HS-5 (cell line): Measurements from ENCODE around the gene PIGN.
"Not testable (repeated sequence)": the region's sequence is repeated elsewhere in the genome, so short reads cannot be mapped to it uniquely, and the experiment has no call there.

Experiments
- DNase-seq: peaks from one replicate; pipeline ENCODE4 v3.0.0-alpha.2; 2012; ENCODE audit warnings: low read depth

Gene PIGN

DNA sequence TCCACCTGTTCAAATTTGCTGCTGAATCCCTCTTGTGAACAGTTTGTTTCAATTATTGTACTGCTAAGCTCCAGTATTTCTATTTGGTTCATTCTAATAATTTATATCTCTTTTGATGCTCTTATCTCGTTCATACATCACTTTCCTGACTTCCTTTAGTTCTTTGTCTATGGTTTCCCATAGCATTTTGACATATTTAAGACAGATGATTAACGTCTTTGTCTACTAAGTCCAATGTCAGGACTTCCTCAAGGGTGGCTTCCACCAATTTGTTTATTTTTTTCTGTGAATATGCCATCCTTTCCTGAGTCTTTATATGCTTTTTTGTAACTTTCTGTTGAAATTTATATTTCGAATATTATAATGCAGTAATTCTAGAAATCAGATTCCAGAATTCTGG, 9.6 kb downstream of the PIGN start:
- no peak for DNase-seq

DNA sequence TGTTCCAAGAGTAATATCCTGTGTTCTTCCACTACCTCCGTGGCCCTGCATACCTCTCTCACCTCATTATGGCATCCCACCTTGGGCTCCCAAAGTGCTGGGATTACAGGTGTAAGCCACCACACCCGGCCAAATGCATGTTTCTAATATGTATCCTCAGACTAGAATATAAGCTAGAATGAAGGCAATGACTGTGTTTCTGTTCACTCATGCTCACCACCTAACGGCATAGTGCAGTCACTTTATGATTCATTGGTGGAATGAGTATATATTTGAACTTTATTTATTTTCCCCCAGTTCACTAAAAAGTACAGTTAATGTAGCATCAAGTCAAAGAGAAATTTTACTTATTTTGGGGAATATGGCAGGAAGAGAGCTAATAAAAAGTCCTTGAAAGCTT, 11.3 kb downstream of the PIGN start:
- DNase-seq: no peak

DNA sequence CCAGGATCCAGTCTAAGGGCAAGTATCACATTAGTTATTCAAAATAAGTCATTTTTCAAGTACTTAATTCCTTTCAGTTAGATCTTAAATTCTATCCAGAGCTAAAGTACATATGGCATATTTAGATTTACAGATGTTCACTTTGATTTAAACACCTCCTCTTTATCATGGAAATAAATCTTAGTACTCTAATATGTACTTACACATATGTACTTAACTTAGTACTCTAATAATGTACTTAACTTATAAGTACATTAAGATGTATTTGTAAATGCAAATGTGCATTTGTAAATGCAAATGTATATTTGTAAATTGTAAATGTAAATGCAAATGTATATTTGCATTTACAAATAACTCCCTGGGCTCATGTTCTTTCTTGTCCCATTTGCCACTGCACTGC, 14.6 kb downstream of the PIGN start:
- no peak for DNase-seq

DNA sequence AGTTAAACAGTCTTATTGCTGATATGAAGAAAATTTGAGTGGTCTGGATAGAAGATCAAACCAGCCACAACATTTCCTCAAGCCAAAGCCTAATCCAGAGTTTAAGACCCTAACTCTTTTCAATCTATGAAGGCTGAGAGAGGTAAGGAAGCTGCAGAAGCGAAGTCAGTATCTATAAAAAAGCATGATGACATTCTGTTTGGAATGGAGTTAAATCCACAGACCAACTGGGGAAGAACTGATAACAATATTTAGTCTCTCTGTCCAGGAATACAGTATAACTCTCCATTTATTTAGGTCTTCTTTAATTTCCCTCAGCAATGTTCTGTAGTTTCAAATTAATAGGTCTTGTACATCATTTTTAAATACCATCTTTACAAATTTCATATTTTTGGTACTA, 16.0 kb downstream of the PIGN start:
- DNase-seq: no peak

DNA sequence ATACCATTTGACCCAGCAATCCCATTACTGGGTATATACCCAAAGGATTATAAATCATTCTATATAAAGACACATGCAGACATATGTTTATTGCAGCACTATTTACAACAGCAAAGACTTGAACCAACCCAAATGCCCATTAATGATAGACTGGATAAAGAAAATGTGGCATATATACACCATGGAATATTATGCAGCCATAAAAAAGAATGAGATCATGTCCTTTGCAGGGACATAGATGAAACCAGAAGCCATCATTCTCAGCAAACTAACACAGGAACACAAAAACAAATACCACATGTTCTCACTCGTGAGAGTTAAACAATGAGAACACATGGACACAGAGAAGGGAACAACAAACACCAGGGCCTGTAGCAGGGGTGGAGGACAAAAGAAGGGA, 20.3 kb downstream of the PIGN start:
- not testable (repeated sequence) for DNase-seq

DNA sequence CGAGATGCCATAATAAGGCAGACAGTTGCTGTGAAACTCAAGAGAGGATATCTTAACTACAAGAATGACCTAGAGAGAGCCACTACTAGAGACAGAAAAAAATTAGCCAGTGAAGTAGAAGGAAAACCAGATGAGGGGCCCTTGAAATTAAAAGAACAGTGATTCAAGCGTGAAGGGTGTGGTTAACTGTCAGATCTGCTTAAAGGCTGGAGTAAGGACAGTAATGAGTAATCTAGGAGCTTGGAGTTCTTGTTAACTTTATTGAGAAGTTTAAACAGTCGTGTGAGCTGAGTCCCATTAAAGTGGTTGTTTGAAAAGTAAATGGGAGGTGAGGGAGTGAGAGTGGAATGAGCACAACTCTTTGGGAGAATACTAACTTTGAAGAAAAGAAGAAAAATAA, 21.3 kb downstream of the PIGN start:
- no peak for DNase-seq

DNA sequence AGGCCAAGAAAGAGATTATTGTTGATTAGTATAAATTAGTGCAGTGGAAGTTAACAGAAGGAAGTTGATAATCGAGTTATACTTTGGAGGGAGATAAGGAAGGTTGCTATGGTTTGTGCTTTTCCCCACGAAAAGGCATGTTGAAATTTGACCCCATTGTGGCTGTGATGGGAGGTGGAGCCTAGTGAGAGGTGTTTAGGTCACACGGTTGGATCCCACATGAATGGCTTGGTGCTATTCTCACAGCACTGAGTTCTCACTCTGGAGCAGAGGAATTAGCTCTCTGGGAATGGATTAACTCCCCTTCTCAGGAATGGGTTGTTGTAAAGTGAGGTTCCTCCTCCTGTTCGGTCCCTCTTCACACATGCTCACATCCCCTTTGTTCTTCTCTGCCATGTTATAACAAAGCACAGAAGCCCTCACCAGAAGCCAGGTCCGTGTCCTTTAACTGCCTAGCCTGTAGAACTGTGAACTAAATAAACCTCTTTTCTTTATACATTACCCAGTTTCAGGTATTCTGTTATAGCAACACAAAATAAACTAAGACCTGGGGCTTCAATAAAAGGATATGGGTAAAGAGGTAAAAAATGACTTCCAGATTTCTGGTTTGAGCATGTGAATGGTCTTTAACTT, 21.9 kb downstream of the PIGN start:
- no peak for DNase-seq

DNA sequence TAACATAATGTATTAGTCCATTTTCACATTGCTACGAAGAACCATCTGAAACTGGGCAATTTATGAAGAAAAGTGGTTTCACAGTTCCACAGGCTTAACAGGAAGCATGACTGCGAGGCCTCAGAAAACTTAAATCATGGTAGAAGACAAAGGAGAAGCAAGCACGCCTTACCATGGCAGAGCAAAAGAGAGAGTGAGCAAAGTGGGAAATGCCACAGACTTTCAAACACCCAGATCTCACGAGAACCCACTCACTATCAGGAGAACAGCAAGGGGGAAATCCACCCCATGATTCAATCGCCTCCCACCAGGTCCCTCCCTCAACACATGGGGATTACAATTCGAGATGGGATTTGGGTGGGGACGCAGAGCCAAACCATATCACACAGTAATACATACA, 22.5 kb downstream of the PIGN start:
- DNase-seq: no peak

DNA sequence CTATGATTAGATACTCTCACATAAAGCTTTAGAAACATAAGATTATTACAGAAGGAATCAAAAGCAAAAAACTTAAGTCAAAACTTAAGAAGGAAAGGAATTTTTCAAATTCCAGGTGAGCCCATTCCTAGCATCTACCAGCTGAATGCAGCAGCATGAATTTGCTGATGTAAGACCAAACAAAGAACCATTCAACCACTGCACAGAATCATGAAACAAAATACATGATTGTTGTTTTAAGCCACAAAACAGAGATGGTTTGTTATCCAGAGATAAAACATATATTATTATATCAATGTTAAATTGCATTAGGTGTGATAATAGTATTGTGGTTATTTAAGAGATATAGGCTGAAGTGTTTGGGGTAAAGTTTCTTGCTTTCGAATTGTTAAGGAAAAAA, 29.0 kb downstream of the PIGN start:
- DNase-seq: no peak

DNA sequence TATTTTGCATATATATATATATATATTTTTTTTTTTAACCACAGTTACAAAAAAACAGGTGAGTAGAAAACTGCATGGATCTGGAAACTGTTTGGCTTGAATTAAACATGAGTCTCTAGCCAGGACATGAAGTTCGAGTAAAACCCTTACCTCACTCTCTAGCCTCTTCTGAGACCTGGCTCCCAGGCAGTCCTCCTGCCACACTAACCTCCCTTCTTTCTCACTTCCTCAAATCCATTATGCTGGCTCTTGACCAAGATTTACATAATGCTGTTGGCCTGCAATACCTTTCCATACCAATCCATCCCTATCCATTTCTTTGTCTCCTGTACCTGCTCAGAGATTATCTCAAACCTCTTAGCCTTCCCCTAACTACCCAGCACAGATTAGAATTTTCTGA, 34.0 kb downstream of the PIGN start:
- DNase-seq: no peak

DNA sequence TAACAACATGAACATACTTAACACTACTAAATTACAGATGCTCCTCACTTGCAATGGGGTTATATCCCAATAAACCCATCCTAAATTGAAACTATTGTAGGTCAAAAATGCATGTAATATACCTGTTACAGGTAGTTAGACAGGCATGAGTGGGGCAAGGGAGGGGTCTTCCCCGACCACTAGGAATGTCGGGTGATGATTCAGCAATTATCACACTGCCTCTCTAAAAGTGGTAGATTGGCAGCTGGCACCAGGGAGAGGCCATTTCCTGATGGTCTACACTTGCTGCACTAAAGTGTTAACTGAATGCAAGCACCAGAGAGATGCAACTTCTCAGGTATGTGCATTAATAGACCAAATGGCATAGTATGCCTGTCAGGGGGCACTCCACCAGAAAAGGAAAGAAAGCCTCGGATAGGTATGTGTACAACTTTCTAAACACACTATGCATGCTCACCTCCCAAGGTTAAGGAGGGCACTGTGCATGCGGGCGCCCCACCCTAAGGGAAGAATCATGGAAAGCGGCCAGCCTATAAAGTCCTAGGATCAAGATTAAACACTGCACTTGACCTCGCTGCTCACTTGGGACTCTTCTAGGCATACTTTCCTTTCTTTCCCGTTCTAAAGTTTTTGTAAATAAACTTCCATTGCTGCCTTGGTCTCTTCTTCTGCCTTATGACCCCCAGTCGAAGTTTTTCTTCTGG, 35.6 kb downstream of the PIGN start:
- no peak for DNase-seq

DNA sequence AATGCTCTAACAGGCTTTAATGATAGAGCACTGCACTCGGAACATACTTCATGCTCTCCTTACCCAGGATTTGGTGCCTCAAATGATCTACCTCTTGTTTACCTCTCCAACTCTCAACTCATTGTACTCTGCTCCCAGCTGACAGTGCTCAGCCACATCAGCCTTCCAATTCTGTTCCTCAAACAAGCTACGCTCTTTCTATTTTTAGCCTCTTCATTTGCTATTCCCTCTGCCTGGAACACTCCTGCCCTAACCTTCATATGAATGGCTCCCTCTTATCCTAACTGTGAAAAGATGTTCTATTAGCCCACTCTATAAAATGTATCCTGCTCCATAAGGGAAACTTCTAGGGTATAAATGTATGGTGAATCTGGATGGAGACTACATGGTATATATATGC, 42.5 kb downstream of the PIGN start:
- DNase-seq: no peak

DNA sequence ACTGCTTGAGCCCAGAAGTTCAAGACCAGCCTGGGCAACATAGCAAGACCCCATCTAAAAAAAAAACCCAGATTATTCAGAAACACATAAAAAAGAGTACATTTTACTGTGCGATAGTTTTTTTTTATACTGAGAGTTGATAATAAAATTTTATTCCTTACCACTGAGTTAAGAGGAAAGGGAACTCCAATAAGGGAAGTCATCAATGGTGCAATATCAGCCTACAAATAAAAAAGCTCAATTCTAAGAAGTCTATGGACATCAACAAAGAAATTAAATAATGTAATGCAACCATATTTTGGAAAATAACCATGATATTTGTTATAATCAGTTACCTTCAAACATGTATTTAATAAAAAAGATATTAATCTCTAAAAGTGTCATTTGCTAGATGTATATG, 46.6 kb downstream of the PIGN start:
- no peak for DNase-seq

DNA sequence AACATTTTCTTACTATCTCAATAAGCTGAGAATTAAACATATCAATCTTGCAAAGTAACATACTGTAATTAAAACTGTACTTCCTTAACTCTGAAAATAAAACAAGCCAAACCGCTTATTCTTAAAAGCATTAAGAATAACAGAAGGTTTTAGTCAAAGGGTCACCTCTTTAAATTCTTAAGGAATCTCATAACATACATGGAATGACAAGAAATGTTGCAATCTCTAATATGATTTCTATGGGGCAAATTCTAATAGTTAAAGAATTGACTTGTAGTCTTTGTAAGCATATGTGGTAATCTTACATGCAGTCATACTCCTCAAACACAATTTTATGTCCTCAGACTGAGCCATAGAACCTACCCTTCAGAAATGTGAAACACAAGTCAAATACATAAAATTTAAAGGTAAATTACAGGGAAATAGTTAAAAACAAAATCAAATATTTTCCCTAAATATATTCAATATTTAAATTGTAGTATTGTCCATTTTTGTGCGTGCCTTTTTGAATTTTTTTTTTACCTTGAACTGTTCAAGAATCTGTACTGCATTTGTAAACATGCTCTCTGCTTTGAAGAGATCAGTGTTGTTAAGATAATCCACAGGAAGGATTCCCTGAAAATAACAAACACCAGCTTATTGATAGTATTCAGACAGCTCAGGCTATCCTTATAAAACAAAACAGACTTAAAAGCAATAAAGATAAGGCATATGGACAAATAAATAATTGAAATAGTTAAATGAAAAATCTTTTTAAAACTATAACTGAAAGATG, 48.2 kb downstream of the PIGN start:
- DNase-seq: no peak

DNA sequence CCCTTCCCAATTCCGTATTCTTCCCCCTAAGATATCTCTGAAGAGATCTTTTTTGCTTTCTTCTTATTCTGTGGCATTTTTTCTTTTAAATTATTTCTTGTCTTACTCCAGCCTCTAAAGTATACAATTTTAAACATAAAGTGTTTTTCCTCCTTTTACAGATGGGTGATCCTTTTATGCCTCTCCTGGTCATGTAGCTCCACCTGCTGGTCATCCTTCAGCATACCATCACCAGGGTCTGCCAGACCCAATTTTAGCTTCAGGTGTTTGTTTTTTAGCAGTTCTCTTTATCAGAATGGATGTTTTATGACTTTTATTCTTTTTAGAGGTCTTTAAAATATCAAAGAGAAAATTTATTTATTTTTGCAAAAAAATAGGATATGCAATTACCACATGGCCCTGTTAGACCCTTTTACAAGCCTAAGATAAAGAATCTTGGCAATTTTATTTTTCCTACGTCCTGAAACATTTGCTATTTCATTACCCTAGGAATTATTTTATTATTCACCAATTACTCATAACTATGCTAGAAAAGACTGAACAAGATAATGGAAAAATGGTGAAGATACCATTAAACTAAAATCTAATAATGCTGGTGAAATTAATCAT, 55.5 kb downstream of the PIGN start:
- DNase-seq: no peak

DNA sequence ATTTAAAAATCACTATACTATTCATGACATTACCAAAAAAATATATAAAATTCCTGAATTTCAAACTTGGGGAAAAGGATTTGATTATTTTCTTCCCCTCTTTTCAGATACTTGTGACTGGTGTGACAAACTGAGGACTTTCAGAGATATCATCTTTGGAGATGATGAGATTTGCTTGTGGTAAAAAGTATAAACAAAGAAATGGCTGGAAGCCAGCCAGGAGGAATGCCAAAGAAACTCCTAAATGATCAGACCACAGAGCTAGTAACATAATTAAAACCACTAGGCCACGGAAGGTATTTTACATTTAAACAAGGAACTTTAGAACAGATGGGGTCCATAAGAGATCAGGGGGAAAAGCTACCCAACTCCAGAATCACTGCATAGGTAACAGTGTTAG, 58.7 kb downstream of the PIGN start:
- DNase-seq: peak; percentile 37

DNA sequence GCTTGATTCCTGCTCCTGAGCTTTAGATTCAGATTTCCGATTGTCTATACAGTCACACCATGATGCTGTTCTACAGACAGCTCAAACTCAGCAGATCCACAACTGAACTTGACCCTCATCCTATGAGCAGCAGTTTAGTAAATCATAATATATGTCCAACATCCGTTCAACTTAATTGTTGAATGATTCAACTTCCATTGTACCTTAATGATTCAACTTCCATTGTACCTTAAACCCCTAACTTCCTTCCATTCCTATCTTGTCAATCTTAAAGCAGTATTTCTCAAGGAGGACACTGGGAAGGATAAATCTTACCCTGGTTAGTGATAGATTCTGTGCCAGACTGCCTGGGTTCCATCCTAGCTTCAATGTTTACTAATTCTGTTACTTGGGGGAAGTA, 60.1 kb downstream of the PIGN start:
- DNase-seq: no peak

DNA sequence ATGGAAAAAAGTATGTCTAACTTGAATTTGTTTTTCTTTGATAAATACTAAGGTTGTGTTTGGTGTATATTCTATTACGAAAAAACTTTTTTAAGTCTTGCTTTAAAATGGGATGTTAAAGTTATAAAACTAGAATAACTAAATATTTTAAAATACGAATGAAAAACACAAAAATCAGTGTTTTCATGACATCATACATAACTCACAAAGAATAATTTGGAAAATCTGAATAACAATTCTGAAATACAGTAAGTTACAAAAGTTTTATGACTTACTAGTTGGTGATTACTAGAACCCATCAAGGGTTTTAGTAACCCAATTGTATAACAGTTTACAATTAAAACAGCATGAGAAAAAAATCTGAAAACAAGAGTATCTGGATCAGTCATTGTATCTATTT, 61.2 kb downstream of the PIGN start:
- no peak for DNase-seq

DNA sequence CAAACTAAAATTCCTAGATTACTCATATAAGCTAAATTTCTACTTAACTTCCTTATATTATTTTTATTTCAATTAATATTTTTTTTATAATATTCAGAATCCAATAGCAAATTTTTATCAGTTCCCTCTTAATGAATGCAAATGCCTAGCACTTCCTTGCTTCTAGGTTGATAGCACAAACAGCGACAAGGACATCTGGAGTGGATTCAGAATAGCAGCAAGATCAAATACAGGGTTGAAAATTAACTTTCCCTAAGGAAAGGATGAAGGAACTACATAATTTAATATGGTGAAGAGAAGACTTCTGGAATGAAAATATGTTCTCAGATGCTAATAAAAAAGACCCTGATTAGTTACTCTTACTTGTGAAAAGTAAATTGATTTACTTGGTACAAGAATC, 64.5 kb downstream of the PIGN start:
- DNase-seq: no peak

DNA sequence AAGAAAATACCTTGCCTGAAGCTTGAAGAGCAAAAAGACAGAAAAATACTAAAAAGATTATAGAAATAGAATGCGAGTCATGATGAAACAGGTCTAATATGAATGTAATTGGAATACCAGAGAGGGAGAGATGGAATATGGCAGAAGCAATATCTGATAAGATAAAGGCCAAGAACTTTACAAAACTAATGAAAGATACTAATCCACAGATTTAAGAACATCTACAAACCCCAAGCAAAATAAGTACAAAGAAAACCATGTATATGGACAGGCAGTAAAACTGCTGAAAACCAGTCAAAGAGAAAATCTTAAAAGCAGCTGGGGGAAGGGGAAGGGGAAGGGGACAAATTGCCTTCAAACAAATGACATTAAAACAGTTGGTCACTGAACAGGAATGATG, 67.0 kb downstream of the PIGN start:
- DNase-seq: no peak

DNA sequence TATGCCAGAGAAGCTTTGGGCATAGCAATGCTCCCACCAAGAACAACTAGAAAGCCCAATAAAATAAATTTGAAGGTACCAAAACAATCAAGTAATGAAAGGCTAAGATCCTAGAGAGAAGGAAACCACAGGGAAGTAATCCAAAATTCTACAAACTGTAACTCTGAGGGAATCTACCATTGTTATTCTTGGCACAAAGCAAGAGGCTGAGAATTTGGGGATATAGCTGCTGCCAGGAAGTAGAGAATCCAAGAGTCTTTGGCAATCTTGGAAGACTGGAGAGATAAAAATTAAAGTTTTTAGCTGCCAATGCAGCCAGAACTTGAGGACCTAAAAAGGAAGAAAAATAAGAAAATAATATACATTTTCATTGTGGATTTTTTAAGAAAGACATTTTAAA, 68.5 kb downstream of the PIGN start:
- DNase-seq: no peak

DNA sequence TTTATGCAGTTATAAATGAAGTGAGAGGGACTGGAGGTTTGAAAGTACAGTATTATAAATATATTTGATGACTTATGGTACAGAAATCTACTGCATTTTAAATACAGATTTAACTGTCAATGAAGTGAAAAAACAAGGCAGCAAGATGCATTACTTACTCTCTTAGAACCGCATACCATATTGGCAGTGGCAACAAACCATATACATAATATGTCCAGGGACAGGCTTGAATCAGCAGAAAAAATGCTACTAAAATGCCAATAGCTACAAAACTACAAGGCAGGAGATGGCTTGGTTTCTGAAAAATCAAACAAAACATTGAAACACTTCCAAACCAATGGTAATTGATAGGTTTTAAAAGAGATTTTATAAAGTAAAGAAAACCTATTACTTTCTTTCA, 77.2 kb downstream of the PIGN start:
- DNase-seq: no peak

DNA sequence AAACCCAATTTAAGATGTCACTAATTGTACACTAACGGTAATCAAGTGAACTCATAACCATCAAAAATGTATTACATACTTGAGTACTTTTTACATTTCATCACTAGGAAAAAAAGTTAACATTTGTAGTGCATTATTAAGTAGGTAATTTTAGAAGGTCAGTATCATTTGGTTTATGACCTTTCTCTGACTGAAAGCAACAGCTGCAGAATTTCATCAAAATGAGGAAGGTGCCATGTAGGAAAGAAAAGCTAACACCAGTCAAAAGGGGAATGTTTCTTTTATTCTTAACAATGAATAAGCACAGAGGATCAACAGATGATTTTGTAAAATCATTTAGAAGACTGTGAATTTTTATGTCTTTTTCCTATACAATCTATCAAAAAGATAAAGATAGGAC, 79.0 kb downstream of the PIGN start:
- no peak for DNase-seq
